PC-3 (cell line): ENCODE results near the gene ENPP7. TPM values are rescaled to one million over a fixed set of nuclear protein-coding genes. Genes with fewer than 3 reads are reported as not detected.

Experiments
- ATAC-seq: fragments of 200-7000 bp; cut with Tn5 transposase; 2 replicates; pipeline ENCODE4 v1.9.1; 2020; ENCODE audit warnings: mild to moderate bottlenecking, moderate library complexity
- BruUV-seq: library from RNA; stranded (reverse); fragments of 400-500 nt; replicated peaks from 2 replicates; lab custom pipeline; 2021; lab: Mats Ljungman, UMichigan
- CTCF ChIA-PET: fragments of 300-600 bp; sonication (Branson Sonifier 250); formaldehyde crosslinking; loops from one replicate; lab custom pipeline; 2022; ENCODE audit warnings: antibody characterized with exemption; lab: Charles Lee
- POLR2A ChIA-PET: fragments of 300-600 bp; sonication (Branson Sonifier 250); formaldehyde crosslinking; loops from one replicate; lab custom pipeline; 2022; ENCODE audit warnings: antibody characterized with exemption; ENCODE audit not compliant: unreplicated experiment; lab: Charles Lee
- DNase-seq: peaks from one replicate; pipeline ENCODE4 v3.0.0-alpha.2; 2015
- H2AFZ ChIP-seq: fragments of 300-600 bp; sonication (generic); 2 replicates; pipeline ENCODE4 v1.6.0; 2016; ENCODE audit warnings: antibody characterized with exemption, low read length
- H3F3A ChIP-seq: fragments of 300-600 bp; sonication (generic); one replicate; pipeline ENCODE4 v1.6.0; 2017; ENCODE audit warnings: antibody characterized with exemption, low read length, control low read depth, mild to moderate bottlenecking; ENCODE audit not compliant: unreplicated experiment
- H3K27ac ChIP-seq: fragments of 300-600 bp; sonication (generic); 2 replicates; pipeline ENCODE4 v1.5.1; 2016; ENCODE audit warnings: mild to moderate bottlenecking, low read length
- H3K27me3 ChIP-seq: fragments of 300-600 bp; sonication (generic); 2 replicates; pipeline ENCODE4 v1.6.1; 2016; ENCODE audit warnings: low read length, mixed read lengths
- H3K36me3 ChIP-seq: fragments of 300-600 bp; sonication (generic); 2 replicates; pipeline ENCODE4 v1.6.1; 2016; ENCODE audit warnings: low read depth, mixed run types, low read length, mixed read lengths
- H3K4me1 ChIP-seq: fragments of 300-600 bp; sonication (generic); 2 replicates; pipeline ENCODE4 v1.5.1; 2016; ENCODE audit warnings: low read length; ENCODE audit not compliant: insufficient read depth
- H3K4me2 ChIP-seq: fragments of 300-600 bp; sonication (generic); 2 replicates; pipeline ENCODE4 v1.6.0; 2016; ENCODE audit warnings: low read length
- H3K4me3 ChIP-seq: fragments of 300-600 bp; sonication (generic); 2 replicates; pipeline ENCODE4 v1.5.1; 2016; ENCODE audit warnings: mild to moderate bottlenecking, low read length, mixed read lengths
- H3K79me2 ChIP-seq: fragments of 300-600 bp; sonication (generic); 2 replicates; pipeline ENCODE4 v1.6.1; 2017; ENCODE audit warnings: low read length, mixed read lengths
- H3K9ac ChIP-seq: fragments of 300-600 bp; sonication (generic); 2 replicates; pipeline ENCODE4 v1.6.0; 2016; ENCODE audit warnings: mild to moderate bottlenecking, low read length
- H3K9me2 ChIP-seq: fragments of 300-600 bp; sonication (generic); replicated peaks from 2 replicates; pipeline ENCODE4 v1.6.1; 2016; ENCODE audit warnings: mixed run types, low read length, mixed read lengths
- H3K9me3 ChIP-seq: fragments of 300-600 bp; sonication (generic); 2 replicates; pipeline ENCODE4 v1.6.1; 2016; ENCODE audit warnings: low read length, mixed read lengths
- H4K20me1 ChIP-seq: fragments of 300-600 bp; sonication (generic); 2 replicates; pipeline ENCODE4 v1.6.1; 2016; ENCODE audit warnings: low read length, mixed read lengths
- EZH2 ChIP-seq: fragments of 300-600 bp; sonication (generic); IDR thresholded peaks from one replicate; pipeline ENCODE4 v1.6.1; 2017; ENCODE audit warnings: antibody characterized with exemption, mild to moderate bottlenecking, low read length; ENCODE audit not compliant: unreplicated experiment
- EZH2phosphoT487 ChIP-seq: fragments of 300-600 bp; sonication (generic); IDR thresholded peaks from 2 replicates; pipeline ENCODE4 v1.6.1; 2018; ENCODE audit warnings: mild to moderate bottlenecking, antibody characterized with exemption, low read length, borderline replicate concordance
- intact Hi-C: fragments of 100-400 bp; cut with micrococcal nuclease; formaldehyde crosslinking; loops from 2 replicates; pipeline ENCODE4 v1.9.0; 2023
- total RNA-seq: library from RNA; depleted of rRNA; stranded (reverse); fragments of >200 nt; gene quantifications from 2 replicates; pipeline ENCODE4 v1.2.3, GENCODE V29; 2014
- TF ChIP-seq, protein P1 (sequence below): fragments of 300-600 bp; sonication (generic); conservative IDR thresholded peaks from 2 replicates; pipeline ENCODE4 v1.5.1; 2017; ENCODE audit warnings: antibody characterized with exemption, low read depth, mild to moderate bottlenecking, low read length

Gene ENPP7
- total RNA-seq, 1 experiment from 2014 or later: not detected

DNA sequence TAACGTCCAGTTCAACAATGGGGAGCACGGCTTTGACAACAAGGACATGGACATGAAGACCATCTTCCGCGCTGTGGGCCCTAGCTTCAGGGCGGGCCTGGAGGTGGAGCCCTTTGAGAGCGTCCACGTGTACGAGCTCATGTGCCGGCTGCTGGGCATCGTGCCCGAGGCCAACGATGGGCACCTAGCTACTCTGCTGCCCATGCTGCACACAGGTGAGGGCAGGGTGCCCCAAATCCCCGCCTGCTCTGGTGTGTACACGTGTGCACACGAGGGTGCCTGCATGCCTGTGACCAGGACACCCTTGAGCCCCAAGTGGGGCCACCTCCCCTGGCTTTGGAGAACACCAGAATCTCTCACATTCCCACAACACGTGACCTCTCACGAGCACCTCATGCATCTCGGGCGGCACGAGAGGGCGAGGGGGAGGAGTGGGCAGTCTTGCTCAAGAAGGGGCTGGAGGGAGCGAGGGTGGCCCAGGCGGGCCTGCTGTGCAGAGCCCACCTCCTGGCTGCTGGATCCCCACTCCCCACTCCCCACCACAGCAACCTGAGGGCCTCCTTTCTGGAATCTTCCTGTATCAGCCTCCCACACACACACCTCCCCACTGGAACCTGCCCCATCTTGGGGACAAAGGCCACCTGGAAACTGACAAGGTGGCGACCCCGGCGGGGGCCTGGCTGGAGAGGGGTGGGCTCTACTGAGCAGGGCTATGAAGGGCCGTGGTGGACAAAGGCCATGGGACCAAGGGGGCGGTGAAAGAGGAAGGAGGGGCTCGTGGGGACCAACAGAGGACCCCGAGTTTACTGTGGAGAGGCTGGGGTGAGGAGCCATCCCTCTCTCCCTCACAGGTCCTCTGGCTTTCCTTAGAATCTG, 6.5 kb downstream of the ENPP7 start:
- no peak for DNase-seq
- no TSS peak for BruUV-seq
- peaks cover 21% of the 10 kb centered on the region for H3K4me1 ChIP-seq
- no peaks in the 10 kb centered on the region for H3F3A ChIP-seq
- H3K27me3 ChIP-seq: no peaks in the 10 kb centered on the region
- CTCF ChIA-PET: no interaction called here
- no peak overlapping the region for H3K4me3 ChIP-seq
- H3K79me2 ChIP-seq: no peaks in the 10 kb centered on the region
- no peak for TF ChIP-seq EZH2
- no peak overlapping the region for H3K4me2 ChIP-seq
- H3K9me2 ChIP-seq: no peaks in the 10 kb centered on the region
- no peak for ATAC-seq
- no peak overlapping the region for H3K27ac ChIP-seq
- no peak overlapping the region for H3K9ac ChIP-seq
- POLR2A ChIA-PET: no interaction called here
- no peaks in the 10 kb centered on the region for H4K20me1 ChIP-seq
- no peaks in the 10 kb centered on the region for H3K36me3 ChIP-seq
- no peaks in the 10 kb centered on the region for H3K9me3 ChIP-seq
- intact Hi-C loops: no loop called here
- H2AFZ ChIP-seq: no peak overlapping the region

DNA sequence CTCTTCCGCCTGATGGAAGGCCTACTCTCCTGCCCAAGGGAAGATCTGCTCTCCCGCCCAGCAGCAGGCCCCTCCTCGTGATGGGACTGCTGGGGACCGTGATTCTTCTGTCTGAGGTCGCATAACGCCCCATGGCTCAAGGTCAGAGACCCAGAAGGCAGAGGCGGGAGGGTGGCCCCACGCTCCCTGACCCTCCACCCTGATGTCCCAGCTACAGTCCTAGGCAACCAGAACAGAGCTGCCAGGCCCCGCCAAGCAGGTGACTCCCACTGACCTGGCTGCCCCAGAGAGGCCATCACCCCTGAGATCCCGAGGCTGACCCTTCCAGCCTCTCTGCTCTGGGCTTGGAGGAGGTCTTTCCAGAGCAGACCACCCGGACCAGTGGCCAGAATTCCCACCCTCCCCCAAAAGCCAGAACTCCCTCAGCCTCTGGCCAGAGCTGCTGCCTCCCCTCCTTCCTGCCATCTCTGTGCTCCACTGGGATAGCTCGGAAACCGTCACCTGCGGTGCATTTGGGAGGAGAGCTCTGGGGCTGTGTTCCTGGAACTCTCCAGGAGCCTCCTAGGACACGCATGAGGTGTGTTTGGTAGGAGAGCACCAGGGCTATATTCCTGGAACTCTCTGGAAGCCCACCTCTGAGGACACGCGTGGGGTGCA, 7.3 kb downstream of the ENPP7 start:
- Histone ChIP-seq H4K20me1 (no peaks in the 10 kb centered on the region), H3K27me3 (no peaks in the 10 kb centered on the region), H3K4me3 (no peak overlapping the region), H3K4me1 (peaks cover 22% of the 10 kb centered on the region), H3K36me3 (no peaks in the 10 kb centered on the region), H3K4me2 (no peak overlapping the region), H3K9me3 (no peaks in the 10 kb centered on the region), H3K27ac (no peak overlapping the region), H3K9ac (no peak overlapping the region), H2AFZ (no peak overlapping the region), H3K9me2 (no peaks in the 10 kb centered on the region), H3K79me2 (no peaks in the 10 kb centered on the region), H3F3A (no peaks in the 10 kb centered on the region)
- BruUV-seq: no TSS peak
- intact Hi-C loops: no loop called here
- ChIA-PET CTCF (no interaction called here), POLR2A (no interaction called here)
- DNase-seq (no peak), ATAC-seq (no peak)
- TF ChIP-seq, protein P1, sequence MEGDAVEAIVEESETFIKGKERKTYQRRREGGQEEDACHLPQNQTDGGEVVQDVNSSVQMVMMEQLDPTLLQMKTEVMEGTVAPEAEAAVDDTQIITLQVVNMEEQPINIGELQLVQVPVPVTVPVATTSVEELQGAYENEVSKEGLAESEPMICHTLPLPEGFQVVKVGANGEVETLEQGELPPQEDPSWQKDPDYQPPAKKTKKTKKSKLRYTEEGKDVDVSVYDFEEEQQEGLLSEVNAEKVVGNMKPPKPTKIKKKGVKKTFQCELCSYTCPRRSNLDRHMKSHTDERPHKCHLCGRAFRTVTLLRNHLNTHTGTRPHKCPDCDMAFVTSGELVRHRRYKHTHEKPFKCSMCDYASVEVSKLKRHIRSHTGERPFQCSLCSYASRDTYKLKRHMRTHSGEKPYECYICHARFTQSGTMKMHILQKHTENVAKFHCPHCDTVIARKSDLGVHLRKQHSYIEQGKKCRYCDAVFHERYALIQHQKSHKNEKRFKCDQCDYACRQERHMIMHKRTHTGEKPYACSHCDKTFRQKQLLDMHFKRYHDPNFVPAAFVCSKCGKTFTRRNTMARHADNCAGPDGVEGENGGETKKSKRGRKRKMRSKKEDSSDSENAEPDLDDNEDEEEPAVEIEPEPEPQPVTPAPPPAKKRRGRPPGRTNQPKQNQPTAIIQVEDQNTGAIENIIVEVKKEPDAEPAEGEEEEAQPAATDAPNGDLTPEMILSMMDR: no peak
- TF ChIP-seq EZH2phosphoT487: no peak
- TF ChIP-seq EZH2: no peak

DNA sequence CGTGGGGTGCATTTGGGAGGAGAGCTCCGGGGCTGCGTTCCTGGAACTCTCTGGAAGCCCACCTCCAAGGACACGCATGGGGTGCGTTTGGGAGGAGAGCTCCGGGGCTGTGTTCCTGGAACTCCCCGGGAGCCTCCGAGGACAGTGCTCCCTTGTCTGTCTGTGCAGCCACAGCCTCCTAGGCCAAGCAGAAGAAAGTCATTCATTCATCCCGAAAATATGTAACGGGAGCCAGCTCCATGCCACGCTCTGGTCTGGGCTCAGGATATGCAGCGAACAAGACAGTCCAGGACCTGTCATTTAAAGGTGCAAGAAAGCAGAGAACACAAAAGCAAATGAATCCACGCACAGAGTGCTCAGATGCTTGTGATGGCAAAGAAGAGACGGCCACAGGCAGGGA, 7.9 kb downstream of the ENPP7 start:
- no peak for DNase-seq
- H2AFZ ChIP-seq: peak overlapping the region; percentile 49; the same call in 1 of the 2 replicates
- no peak overlapping the region for H3K9ac ChIP-seq
- no peaks in the 10 kb centered on the region for H3K79me2 ChIP-seq
- ChIA-PET POLR2A (no interaction called here), CTCF (interaction anchor here (0.6 kb wide), 1 partner anchor 72 kb away, joined by 3 read pairs; no protein-coding TSS in a partner anchor)
- ATAC-seq: no peak
- H3F3A ChIP-seq: no peaks in the 10 kb centered on the region
- intact Hi-C loops: no loop called here
- no TSS peak for BruUV-seq
- peak overlapping the region; percentile 54 for H3K4me2 ChIP-seq
- no peaks in the 10 kb centered on the region for H3K36me3 ChIP-seq
- no peaks in the 10 kb centered on the region for H3K9me3 ChIP-seq
- TF ChIP-seq, protein P1: no peak
- no peak for TF ChIP-seq EZH2
- no peak for TF ChIP-seq EZH2phosphoT487
- no peaks in the 10 kb centered on the region for H4K20me1 ChIP-seq
- no peak overlapping the region for H3K4me3 ChIP-seq
- peaks cover 22% of the 10 kb centered on the region for H3K4me1 ChIP-seq
- H3K27ac ChIP-seq: no peak overlapping the region
- no peaks in the 10 kb centered on the region for H3K27me3 ChIP-seq
- H3K9me2 ChIP-seq: no peaks in the 10 kb centered on the region
